ENCODE data around the gene TMC5. TPM values are rescaled to one million over a fixed set of nuclear protein-coding genes. Genes with fewer than 3 reads are reported as not detected.
"Not testable (repeated sequence)": the region's sequence is repeated elsewhere in the genome, so short reads cannot be mapped to it uniquely, and the experiment has no call there.

The TMC5 gene
- total and polyA plus RNA-seq, 7 donors: 0.36 to 56.0 (median 22.4) TPM; not detected in 2

GRCh38 chr16:19542138-19542821 lies 124.6 kb downstream of the TMC5 start:
- Histone ChIP-seq H3K36me3 (peaks cover 0 to 78% (median 10%) of the 10 kb centered on the region in 4 donors), H3K27me3 (no peaks in the 10 kb centered on the region), H3K27ac (no peak overlapping the region), H3K4me1 (no peaks in the 10 kb centered on the region), H3K4me3 (no peak overlapping the region), H3K9me3 (no peaks in the 10 kb centered on the region)
- intact Hi-C loops (cut with DNase I): no loop called here
- DNase-seq: no peak
- WGBS, 2 donors: 18 to 70% methylated on average over 3 of the region's 3 CpGs
- TF ChIP-seq EP300 (IDR thresholded peaks at IDR 0.05): no peak
- no peak for TF ChIP-seq POLR2A (IDR thresholded peaks at IDR 0.05)
- no peak for TF ChIP-seq CTCF (IDR thresholded peaks at IDR 0.05)
- no peak for TF ChIP-seq POLR2AphosphoS5 (IDR thresholded peaks at IDR 0.05)

- H3K27me3 ChIP-seq; DNase-seq; H3K4me3 ChIP-seq; intact Hi-C loops (cut with DNase I); H3K27ac ChIP-seq; H3K4me1 ChIP-seq; H3K9me3 ChIP-seq: not testable (repeated sequence)
- 83 to 84% methylated on average over 10 of the region's 10 CpGs for WGBS, 2 donors
- H3K36me3 ChIP-seq: peaks cover 0 to 84% (median 10%) of the 10 kb centered on the region in 4 donors
Observed at GRCh38 chr16:19543278-19543996, 125.8 kb downstream of the TMC5 start.

DNA sequence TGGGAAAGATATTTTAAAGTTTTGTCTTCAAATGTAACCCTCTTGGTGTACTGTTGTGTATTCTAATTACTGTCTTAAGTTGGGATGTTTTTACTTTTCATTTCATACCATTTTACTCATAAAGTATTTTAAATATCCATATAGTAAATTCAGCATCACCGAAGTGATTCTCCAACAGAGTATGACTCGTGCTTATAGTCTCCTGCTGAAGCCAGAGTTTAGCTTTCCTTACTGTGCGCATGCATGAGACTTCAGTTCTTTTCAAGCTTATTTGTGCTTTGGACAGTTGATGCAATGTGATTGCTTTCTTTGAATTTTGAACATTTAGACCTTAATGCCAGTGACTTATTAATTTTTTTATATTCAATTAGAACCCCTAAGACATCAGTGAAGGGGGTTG lies 130.5 kb downstream of the TMC5 start:
- Histone ChIP-seq H3K4me1 (no peaks in the 10 kb centered on the region), H3K9me3 (no peaks in the 10 kb centered on the region), H3K4me3 (no peak overlapping the region), H3K27me3 (no peaks in the 10 kb centered on the region), H3K36me3 (peaks cover 0 to 80% (median 7%) of the 10 kb centered on the region in 4 donors), H3K27ac (no peak overlapping the region)
- WGBS, 2 donors: 96% methylated on average over 3 of the region's 3 CpGs
- TF ChIP-seq POLR2AphosphoS5 (IDR thresholded peaks at IDR 0.05) (no peak), EP300 (IDR thresholded peaks at IDR 0.05) (no peak), POLR2A (IDR thresholded peaks at IDR 0.05) (no peak)
- intact Hi-C loops (cut with DNase I): no loop called here
- no peak for DNase-seq

Other genes starting within 250 kb of the TMC5 start
- gene SYT17, start 249.6 kb upstream of the TMC5 start, total RNA-seq: 1 to 10 TPM in 3 of 4 donors, under 1 TPM in 1; 0.68 to 2.5 (median 1.8) TPM
- 1 to 10 TPM; 2.2 to 7.6 (median 4.2) TPM for gene SYT17, start 249.6 kb upstream of the TMC5 start, polyA plus RNA-seq
- gene CLEC19A, start 132.2 kb upstream of the TMC5 start, total RNA-seq: not detected
- not detected for gene CLEC19A, start 132.2 kb upstream of the TMC5 start, polyA plus RNA-seq
- 100 to 1,000 TPM in 2 of 4 donors, 10 to 100 TPM in 2; 78.5 to 107 (median 103) TPM for gene GDE1, start 104.2 kb downstream of the TMC5 start, total RNA-seq
- gene GDE1, start 104.2 kb downstream of the TMC5 start, polyA plus RNA-seq: 10 to 100 TPM; 56.6 to 86.5 (median 78.1) TPM
- gene CCP110, start 106.1 kb downstream of the TMC5 start, total RNA-seq: 10 to 100 TPM; 13.3 to 20.7 (median 19.4) TPM
- gene CCP110, start 106.1 kb downstream of the TMC5 start, polyA plus RNA-seq: 1 to 10 TPM; 2.4 to 6.9 (median 3.5) TPM
- gene VPS35L, start 137.8 kb downstream of the TMC5 start, total RNA-seq: 10 to 100 TPM; 34.6 to 53.7 (median 47.8) TPM
- gene VPS35L, start 137.8 kb downstream of the TMC5 start, polyA plus RNA-seq: 10 to 100 TPM; 21.6 to 41.8 (median 29.6) TPM

Measured in sigmoid colon (tissue), 7 donors.